Hematopoietic multipotent progenitor cell (in vitro differentiated cells): ENCODE measurements around the gene OMP. TPM values are rescaled to one million over a fixed set of nuclear protein-coding genes. Genes with fewer than 3 reads are reported as not detected.
"Not testable (repeated sequence)": the region's sequence is repeated elsewhere in the genome, so short reads cannot be mapped to it uniquely, and the experiment has no call there.

Experiments used
- DNase-seq, 3 donors: peaks; one replicate each; pipeline ENCODE4 v3.0.0-alpha.2; 2011 to 2015; ENCODE audit warnings: low read depth in 2 of 3, low spot score in 2 of 3
- total RNA-seq: library from RNA; depleted of rRNA; stranded (reverse); fragments of >200 nt; gene quantifications from one replicate; pipeline ENCODE4 v1.2.3, GENCODE V29; 2012

Gene OMP, protein sequence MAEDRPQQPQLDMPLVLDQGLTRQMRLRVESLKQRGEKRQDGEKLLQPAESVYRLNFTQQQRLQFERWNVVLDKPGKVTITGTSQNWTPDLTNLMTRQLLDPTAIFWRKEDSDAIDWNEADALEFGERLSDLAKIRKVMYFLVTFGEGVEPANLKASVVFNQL
- total RNA-seq, result not detected

DNA sequence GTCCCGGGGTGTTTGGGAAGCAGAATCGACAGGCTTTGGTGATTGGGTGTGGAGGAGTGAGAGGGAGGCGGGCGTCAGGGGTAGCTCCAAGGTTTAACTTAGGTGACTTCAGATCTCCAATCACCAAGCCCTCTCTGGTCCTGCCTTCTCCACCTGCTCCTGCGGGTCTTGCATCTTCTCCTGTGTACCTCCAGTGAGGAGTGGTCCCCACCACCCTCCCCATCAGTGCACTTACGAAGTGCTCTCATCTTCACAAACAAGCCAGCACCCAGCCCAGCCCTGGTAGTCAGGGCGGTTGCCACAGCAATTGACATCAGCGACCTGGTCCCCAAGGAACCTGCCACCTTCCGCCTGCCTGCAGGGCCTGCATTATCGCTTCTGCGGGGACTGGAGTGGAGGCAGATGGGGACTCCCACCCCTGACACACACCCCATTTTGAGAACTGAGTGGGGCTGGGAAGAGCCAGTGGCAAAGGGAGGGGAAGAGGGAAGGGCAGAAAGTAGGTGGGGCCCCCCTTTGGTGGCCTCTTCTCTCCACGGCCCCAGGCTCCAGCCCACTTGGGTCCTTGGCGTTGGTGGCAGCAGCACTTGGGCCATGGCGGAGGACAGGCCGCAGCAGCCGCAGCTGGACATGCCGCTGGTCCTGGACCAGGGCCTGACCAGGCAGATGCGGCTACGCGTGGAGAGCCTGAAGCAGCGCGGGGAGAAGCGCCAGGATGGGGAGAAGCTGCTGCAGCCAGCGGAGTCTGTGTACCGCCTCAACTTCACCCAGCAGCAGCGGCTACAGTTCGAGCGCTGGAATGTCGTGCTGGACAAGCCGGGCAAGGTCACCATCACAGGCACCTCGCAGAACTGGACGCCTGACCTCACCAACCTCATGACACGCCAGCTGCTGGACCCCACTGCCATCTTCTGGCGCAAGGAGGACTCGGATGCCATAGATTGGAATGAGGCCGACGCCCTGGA is at the start of gene OMP:
OMP (plus strand) TSS at position 595 of the 965 bp plus-strand sequence; CDS start at position 595, 0 bp downstream.
- DNase-seq, result no peak

DNA sequence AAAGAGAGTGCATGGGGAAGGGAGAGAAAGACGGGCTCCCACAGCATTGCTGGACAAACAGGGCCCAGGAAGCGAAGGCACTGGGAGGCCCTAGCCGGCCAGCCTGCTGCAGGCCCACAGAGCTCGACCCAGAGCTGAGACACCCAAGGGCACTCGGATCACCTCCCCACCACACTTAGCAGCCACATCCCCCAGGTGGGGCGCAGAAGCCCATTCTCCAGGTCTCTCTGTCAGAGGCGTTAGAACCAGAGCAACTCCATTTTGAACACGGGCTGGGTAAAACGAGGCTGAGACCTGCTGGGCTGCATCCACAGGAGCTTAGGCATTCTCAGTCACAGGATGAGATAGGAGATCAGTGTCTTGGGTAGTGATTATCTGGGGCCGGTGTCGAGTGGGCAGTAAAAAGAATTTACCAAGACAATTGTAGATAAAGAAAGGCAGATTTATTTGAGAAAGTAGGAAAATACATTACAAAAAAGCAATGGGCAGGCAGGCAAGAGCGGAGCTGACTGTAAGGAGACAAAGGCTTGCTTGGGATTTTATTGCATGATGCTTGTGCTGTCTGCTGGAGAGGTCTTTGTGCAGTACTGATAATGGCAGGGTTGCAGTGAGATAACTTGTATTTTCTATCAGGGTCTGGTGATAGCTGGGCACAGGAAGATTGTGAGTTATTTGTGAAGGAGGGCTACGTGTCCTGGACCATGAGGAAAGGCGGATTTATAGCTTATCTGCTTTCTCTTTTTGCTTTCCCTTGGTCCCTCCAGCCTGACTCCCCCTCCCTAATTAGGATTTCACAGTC is 49.2 kb upstream of the OMP start:
- no peak for DNase-seq

DNA sequence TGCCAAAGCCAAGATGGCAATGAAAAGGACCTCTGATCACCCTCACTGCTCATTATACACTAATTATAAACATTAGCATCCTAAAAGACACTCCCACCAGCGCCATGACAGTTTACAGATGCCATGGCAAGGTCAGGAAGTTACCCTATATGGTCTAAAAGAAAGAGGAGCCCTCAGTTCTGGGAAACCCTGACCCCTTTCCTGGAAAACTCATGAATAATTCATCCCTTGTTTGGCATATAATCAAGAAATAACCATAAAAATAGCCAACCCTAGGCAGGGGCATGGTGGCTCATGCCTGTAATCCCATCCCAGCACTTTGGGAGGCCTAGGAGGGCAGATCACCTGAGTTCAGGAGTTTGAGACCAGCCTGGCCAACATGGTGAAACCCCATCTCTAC is 48.6 kb upstream of the OMP start:
- DNase-seq, result no peak

DNA sequence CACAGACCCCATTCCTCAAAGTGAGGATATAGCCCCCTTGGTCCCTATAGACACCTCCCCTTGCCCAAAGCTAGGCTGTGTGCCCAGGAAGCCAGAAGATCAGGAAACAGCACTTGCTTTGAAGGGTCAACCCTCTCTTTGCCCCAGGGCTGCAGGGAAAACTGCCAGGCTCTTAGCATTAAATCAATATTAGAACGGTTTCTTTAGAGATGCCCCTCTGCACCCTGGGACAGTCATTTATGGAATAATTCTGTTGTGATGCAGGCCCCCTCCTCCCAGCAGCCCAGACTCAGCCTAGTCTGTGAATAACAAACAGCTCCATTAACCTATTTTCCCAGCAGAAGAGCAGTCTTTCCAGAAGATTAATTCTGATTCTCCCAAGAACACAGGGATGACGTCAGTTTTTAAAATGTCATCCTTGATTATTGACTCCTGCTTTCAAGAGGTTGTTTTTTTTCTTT is 47.5 kb upstream of the OMP start:
- no peak for DNase-seq

DNA sequence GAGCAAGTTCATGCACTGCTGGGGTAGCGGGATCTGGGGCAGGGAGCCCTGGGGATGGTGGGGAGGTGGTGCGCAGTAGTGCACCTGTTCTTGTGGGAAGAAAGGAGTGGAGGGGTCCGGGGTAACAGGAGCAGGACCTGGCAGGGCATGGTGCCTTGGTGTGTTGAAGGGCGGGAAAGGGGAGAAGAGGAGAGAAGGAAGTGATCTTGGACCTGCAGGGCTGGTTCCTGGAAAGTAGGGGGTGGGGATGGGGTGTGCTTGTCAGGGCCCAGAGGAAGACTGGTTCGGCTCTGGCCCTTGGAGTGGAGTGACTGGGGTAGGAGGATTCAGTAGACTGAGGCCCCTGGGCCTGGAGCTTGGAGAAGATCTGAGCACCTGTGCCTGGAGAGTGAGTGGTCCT is 46.7 kb upstream of the OMP start:
- no peak for DNase-seq

DNA sequence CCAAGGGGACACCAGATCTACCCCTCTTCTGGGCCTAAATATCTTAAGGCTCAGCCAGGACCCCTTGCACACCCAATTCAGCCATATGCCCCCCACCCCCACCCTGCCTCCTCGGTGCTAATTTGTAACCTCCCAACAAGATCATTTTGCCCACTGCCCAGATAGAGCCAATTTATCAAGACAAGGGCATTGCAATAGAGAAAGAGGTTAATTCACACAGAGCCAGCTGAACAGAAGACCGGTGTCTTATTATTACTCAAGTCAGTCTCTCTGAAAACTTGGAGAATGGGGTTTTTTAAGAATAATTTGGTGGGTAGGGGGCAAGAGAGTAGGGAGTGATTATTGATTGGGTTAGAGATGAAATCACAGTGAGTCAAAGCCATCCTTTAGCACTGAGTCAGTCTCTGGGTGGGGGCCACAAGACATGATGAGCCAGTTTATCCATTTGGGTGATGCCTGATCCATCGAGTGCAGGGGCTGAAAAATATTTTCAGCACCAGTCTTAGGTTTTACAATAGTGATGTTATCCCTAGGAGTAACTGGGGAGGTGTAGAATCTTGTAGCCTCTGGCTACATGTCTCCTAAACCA is 45.7 kb upstream of the OMP start:
- DNase-seq, result no peak

DNA sequence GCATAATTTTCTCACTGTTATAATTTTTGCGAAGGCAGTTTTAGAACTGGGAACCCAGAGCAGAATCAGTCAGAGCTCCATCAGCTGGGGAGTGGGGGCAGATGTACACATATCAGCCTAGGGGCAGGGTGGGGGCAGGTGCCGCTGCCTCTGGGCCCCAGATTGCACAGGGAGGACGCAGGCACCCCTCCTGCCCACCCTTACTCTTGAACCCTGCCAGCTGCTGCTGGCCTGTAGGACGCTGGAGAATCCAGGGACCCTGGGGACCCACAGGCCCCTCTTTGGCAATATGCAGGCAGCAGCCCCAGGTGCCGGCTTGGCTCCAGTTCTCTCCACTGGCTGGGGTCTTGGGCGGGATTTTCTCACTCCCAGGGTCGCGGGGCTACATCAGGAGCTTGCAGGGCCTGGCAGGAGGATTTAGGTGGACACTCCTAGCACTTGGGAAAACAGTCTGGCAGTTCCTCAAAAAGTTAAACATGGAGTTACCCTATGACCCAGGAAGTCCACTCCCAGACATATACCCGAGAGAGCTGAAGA is 44.6 kb upstream of the OMP start:
- DNase-seq, result no peak

DNA sequence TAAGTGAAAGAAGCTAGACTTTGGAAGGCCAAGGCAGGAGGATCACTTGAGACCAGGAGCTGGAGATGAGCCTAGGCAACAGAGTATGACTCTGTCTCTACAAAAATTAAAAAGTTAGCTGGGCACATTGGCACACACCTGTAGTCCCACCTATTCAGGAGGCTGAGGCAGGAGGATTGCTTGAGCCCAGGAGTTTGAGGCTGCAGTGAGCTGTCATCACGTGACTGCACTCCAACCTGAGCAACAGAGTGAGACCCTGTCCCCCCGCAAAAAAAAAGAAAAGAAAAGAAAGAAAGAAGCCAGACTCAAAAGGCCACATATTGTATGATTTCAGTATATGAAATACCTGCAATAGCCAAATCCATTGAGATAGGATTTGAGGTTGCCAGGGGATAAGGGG is 43.7 kb upstream of the OMP start:
- DNase-seq, result no peak

DNA sequence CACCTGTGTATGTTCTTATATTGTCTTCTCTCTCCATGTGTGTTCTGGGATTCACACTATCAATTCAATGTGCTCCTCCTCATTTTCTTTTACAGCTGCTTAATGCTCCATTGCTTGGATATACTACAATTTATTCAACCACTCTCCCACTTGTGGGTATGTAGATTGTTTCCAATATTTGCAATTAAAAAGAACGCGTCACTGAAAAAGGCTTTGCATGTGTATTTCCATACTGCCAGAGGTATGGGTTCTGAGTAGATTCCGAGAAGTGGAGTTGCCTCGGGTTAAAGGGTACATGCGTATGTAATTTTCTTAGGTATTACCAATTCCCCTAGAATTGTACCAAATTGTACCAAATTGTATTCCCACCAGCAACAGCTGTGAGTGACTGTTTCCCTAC is 42.8 kb upstream of the OMP start:
- DNase-seq, result no peak

DNA sequence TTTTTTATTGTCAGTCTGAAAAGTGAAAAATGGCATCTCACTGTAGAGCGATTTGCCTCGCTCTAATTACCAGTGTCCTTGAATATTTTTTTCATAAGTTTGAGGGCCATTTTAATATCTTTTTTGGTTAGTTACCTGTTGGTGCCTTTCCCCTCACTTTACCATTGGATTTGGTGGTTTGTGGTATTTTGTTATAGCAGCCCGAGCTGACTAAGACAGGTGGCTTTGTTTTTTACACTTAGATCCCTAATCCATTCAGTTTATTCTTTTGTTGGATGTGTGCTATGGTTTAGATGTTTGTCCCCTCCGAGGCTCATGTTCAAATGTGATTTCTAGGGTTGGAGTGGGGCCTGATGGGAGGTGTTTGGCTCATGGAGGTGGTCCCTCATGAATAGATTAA is 42.4 kb upstream of the OMP start:
- DNase-seq, result no peak

DNA sequence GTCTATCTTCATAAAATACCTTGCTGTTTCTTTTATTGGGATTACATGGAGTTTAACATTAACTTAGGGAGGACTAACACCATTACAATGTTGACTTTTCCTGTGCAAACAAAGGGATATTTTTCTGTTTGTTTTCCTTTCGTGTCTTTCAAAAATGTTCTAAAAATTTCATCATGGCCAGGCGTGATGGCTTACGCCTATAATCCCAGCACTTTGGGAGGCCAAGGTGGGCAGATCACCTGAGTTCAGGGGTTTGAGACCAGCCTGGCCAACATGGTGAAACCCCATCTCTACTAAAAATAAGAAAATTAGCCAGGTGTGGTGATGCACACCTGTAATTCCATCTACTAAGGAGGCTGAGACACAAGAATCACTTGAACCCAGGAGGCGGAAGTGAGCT is 41.4 kb upstream of the OMP start:
- DNase-seq, result not testable (repeated sequence)

DNA sequence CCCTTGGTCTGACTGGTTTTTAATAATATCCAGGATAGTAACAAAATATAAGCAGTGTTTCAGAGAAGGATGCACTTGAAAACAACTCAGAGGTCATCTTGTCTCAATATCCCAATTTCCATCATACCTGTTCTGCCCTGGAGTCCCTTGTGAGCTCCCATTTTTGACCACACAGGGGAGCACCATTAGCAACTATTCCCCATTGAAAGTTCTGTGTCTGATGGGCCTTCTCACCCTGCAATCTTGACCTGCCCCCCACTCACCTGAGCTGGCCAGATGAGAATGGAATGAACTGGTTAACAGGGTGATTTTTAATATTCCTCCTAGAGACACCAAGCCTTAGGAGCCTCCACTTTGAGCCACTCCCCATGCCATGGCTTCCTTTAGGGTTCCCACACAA is 39.7 kb upstream of the OMP start:
- no peak for DNase-seq

DNA sequence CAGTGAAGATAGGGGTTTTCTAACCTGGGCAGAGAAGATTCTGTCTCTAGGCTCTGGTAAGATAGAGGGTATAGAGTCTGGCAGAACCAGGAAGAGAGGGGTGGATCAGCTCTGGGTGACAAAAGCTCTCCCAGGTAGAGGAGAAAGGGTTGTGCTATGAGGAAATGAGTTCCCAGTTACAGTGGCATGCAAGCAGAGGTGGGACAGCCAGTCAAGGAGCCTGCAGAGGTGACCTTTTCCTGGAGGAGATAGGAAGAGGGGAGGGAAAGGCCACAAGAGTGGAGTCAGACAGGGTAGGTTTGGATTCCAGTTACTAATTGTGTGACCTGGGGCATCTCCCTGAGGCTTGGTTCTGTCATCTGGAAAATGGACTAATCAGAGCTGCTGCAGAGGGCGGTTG is 39.2 kb upstream of the OMP start:
- DNase-seq, result no peak

DNA sequence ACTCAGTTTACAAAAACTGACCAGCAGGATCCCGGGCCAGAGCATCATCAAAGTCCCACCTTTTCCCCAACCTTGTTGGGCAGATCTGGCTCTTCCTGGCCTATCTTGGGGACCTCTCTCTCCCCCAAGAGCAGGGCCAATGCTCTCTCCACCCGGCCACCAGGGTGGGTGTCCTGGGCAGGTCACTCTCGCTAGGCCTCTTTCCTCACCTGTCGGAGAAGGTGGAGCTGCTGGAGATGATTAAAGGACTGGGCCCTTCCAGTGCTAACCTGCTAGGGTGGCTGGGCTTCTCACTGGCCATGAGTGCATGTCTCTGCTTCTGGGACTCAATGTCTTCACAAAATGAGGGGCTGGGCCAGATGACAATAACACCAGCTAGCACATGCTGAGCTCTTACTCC is 38.8 kb upstream of the OMP start:
- DNase-seq, result no peak

DNA sequence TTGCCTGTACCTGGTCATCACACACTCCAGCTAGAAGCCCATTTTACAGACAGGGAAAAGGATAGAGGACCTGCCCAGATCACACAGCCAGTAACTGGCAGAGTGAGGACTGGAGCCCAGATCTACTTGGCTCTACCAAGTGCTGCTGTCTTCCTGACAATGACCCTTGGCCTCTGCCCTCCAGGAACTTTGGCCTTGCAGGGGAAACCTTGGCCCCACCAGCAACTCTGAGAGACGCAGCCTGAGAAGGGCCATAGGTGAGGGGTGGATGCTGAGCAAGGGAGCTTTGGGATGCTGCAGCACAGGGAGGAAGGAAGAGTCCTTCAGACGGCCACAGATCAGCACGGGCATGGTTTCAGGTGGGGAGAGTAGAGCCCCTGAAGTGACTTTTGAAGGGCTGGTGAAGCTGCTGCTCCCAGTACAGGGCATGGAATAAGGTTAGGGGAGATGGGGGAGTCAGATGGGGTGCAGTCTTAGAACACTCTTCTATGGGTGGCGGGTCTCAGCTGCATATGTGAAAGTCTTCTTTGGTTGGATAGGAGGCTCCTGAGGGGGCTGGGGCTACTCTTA is 37.9 kb upstream of the OMP start:
- no peak for DNase-seq

DNA sequence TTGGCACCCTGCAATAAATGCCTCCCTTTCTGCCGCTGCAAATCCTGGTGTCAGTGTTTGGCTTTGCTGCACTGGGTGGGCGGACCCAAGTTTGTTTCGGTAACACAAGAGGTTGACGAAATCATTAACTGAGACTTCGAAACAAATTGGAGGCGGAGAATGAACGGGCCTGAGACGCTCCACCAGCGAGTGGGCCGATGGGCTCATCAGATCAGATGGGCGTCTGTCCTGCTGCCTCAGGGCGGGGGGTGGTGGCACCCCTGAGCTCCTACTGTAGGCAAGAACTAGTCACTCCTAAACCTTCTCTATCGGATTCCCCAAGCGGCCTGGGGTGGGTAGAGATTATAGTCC is 36.8 kb upstream of the OMP start:
- DNase-seq, result peak in 1 of 3 donors; percentile 42

DNA sequence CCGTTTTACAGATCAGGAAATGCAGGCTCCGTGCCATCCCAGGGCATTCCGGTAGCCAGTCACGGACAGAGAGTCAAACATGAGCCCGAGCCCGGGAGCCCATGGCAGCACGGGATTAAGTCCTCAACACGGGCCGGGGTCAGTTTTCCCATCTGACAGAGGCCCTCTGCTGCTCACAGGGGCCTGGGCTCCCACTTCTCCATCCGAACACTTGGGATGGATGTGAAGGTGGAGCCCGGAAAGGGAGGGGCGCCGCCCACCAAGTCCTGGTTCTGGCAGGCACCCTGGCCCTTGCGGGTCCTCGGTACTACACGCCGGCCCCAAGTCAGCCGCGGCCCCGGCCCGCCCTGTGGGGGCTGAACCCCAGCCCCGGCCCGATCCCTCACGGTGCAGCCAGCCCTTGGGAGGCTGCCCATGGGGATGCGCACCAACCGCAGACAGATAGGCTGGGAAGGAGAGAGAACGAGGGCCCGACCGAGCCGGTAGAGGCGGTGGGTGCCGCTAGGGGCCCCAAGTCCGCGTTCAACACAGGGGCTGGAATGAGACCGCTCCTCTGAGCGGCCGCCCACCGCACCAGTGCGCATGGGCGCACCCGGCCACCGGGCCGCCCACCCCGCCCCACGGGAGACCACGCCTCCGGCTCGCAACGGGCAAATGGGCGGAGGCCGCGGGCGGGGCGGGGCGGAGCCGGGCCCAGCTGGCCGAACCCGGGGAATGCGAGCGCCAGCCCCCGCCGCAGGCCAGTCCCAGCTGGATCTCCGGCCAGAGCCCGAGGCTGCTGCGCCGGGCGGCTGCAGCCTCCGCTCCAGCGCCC is 36.2 kb upstream of the OMP start, which contains the start of gene CAPN5:
CAPN5 (plus strand) TSS at position 743 of the 814 bp plus-strand sequence. CDS start 17,916 bp downstream, outside the sequence.
- DNase-seq, result peak; percentile 77 to 92 (median 89)

DNA sequence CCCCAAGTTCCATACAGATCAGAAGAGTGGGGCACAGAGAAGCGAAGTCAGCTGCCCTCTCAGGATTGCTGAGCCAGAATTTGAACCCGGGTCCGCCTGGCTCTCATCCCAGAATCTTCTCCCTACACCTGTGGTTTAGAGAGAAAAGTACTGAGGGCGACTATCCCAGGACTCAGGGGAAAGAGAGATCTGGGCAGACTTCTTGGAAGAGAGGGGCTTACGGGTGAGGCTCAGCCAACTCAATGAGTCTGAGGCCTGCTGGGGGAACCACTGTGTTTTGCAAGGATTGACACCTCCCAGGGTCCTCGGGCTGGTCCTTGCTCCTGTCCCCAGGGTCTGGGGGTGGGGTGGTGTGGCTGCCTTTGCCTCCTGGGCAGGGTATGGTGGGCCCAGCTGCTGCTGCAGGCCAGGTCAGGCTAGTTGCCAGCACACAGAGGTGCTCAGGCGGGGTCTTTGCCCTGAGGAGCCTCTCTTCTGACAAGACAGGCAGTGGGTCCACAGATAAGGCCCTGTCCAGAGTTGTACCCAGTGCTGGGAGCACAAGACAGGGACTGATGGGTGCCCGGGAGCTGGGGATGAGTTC is 34.7 kb upstream of the OMP start:
- DNase-seq, result no peak
